Smooth muscle cell (in vitro differentiated cells): ENCODE results near the gene FAM83D. TPM values are rescaled to one million over a fixed set of nuclear protein-coding genes. Genes with fewer than 3 reads are reported as not detected.

Experiments
- DNase-seq: peaks from one replicate; lab custom pipeline; 2025; ENCODE audit not compliant: unreplicated experiment; lab: John Stamatoyannopoulos, UW
- H2AFZ ChIP-seq: fragments of 200-600 bp; sonication (generic); 2 replicates; pipeline ENCODE4 v1.6.0; 2016; ENCODE audit warnings: antibody characterized with exemption, low read depth, mild to moderate bottlenecking
- H3F3A ChIP-seq: fragments of 200-600 bp; sonication (generic); 2 replicates; pipeline ENCODE4 v1.6.0; 2017; ENCODE audit warnings: antibody characterized with exemption, low read depth
- H3K27ac ChIP-seq: fragments of 200-600 bp; sonication (generic); 2 replicates; pipeline ENCODE4 v1.5.1; 2016; ENCODE audit warnings: low read depth, mild to moderate bottlenecking
- H3K27me3 ChIP-seq: fragments of 200-600 bp; sonication (generic); 2 replicates; pipeline ENCODE4 v1.6.1; 2016; ENCODE audit warnings: low read depth, mild to moderate bottlenecking
- H3K36me3 ChIP-seq: fragments of 200-600 bp; sonication (generic); 2 replicates; pipeline ENCODE4 v1.5.1; 2016; ENCODE audit warnings: low read depth
- H3K4me1 ChIP-seq: fragments of 200-600 bp; sonication (generic); 2 replicates; pipeline ENCODE4 v1.5.1; 2016; ENCODE audit warnings: low read depth
- H3K4me2 ChIP-seq: fragments of 200-600 bp; sonication (generic); 2 replicates; pipeline ENCODE4 v1.6.0; 2016; ENCODE audit warnings: mild to moderate bottlenecking
- H3K4me3 ChIP-seq: fragments of 200-600 bp; sonication (generic); 2 replicates; pipeline ENCODE4 v1.5.1; 2016; ENCODE audit warnings: mild to moderate bottlenecking
- H3K79me2 ChIP-seq: fragments of 200-600 bp; sonication (generic); 2 replicates; pipeline ENCODE4 v1.6.0; 2016; ENCODE audit warnings: low read depth, mild to moderate bottlenecking
- H3K9ac ChIP-seq: fragments of 200-600 bp; sonication (generic); 2 replicates; pipeline ENCODE4 v1.6.0; 2016; ENCODE audit warnings: low read depth
- H3K9me3 ChIP-seq: fragments of 200-600 bp; sonication (generic); replicated peaks from 2 replicates; pipeline ENCODE4 v1.5.1; 2016; ENCODE audit warnings: low read depth
- H4K20me1 ChIP-seq: fragments of 200-600 bp; sonication (generic); 2 replicates; pipeline ENCODE4 v1.6.0; 2016; ENCODE audit warnings: low read depth
- WGBS: methylation state at CpG from one replicate; pipeline ENCODE4 v1.1.7; 2016; ENCODE audit warnings: low lambda C conversion rate; 5-methylcytosine and 5-hydroxymethylcytosine counted together
- polyA plus RNA-seq: library from polyadenylated mRNA; unstranded; fragments of >200 nt; fragmentation: Nextera tagmentation; extraction: Ambion mirVana; gene quantifications from 2 replicates; pipeline ENCODE4 v1.2.1, GENCODE V29; 2016
- total RNA-seq: library from RNA; depleted of rRNA; stranded (reverse); fragments of >200 nt; gene quantifications from 2 replicates; pipeline ENCODE4 v1.2.3, GENCODE V29; 2014
- TF ChIP-seq, protein P1 (sequence below): fragments of 200-600 bp; sonication (generic); IDR thresholded peaks from 2 replicates; pipeline ENCODE4 v1.5.1; 2017; ENCODE audit warnings: borderline replicate concordance, mild to moderate bottlenecking, antibody characterized with exemption; ENCODE audit not compliant: insufficient read depth, poor library complexity, severe bottlenecking

FAM83D gene
- total and polyA plus RNA-seq, 2 experiments from 2014 or later: 5.7 to 10.7 TPM

DNA sequence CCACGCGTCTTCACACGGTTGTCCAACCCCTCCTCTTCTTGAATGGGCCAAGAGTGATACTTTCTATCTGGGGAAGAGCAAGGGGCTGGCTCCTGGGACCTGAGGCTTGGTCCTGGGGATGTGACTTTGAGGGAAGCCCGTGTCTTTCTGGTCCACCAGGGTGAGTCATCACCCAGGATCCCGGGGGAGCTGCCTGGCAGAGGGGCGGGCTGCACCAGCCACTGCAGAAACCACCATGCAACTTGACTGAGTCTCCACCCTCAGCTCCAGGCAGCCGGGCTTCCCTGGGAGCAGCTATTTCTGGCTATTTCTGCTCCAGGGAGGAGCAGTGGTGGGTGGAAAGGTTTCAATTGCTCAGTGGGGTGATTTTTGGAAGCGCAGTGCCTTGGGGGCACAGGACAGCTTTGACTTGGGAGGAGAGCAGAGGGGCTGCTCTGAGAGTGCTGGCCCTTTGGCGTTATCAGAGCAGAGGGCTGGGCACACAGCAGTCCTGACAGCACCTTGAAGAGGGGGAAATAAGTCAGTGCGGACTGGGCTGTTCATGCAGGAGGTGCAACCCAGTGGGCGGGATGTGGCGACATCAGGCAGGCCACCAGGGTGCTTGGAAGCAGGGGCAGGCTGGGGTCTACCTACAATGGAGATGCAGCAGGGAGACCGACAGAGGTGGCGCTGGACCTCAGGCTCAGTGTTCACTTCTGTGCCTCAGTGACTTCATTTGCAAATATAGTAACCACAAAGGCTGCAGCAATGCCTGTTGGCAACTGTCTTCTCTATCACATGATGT, 45.1 kb upstream of the FAM83D start:
- 76% methylated on average over 14 of the region's 14 CpGs for WGBS

DNA sequence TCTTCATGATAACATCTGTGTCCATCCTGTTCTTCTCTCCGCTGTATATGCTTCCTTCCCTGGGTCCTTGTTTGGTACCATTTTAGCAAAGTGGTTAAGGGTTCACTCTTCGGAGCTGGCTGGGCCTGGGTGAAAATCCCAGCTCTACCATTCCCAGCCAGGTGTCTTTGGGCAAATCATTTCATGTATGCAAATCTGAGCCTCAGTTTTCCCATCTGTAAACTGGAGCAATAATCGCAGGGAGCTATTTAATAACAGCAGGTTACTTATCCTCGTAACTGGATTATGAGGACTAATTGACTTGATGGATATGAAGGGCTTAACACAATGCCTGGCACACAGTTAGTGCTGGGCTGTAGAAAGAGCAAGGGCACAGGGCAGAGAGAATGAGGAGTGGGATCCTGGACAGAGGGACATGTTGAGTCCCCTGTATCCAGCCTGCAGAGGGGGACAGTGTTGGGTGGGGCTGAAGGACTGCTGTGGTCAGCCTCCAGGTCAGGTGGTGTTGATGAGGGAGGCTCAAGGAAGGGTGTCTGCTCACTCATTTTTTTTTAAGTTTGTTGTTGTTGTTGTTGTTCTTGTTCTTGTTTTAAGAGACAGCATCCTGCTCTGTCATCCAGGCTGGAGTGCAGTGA, 44.3 kb upstream of the FAM83D start:
- TF ChIP-seq, protein P1, sequence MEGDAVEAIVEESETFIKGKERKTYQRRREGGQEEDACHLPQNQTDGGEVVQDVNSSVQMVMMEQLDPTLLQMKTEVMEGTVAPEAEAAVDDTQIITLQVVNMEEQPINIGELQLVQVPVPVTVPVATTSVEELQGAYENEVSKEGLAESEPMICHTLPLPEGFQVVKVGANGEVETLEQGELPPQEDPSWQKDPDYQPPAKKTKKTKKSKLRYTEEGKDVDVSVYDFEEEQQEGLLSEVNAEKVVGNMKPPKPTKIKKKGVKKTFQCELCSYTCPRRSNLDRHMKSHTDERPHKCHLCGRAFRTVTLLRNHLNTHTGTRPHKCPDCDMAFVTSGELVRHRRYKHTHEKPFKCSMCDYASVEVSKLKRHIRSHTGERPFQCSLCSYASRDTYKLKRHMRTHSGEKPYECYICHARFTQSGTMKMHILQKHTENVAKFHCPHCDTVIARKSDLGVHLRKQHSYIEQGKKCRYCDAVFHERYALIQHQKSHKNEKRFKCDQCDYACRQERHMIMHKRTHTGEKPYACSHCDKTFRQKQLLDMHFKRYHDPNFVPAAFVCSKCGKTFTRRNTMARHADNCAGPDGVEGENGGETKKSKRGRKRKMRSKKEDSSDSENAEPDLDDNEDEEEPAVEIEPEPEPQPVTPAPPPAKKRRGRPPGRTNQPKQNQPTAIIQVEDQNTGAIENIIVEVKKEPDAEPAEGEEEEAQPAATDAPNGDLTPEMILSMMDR: no peak
- DNase-seq: no peak
- H3K79me2 ChIP-seq: no peaks in the 10 kb centered on the region
- no peaks in the 10 kb centered on the region for H4K20me1 ChIP-seq
- peaks cover 13% of the 10 kb centered on the region for H3K27me3 ChIP-seq
- H3K9me3 ChIP-seq: no peaks in the 10 kb centered on the region
- H3K4me1 ChIP-seq: no peaks in the 10 kb centered on the region
- no peaks in the 10 kb centered on the region for H3K36me3 ChIP-seq
- no peak overlapping the region for H2AFZ ChIP-seq
- 96% methylated on average over 4 of the region's 4 CpGs for WGBS
- H3K4me3 ChIP-seq: no peak overlapping the region
- H3K27ac ChIP-seq: no peak overlapping the region
- no peak overlapping the region for H3K9ac ChIP-seq
- H3K4me2 ChIP-seq: no peak overlapping the region
- no peaks in the 10 kb centered on the region for H3F3A ChIP-seq

More for the DNA sequence above, 45.1 kb upstream of the FAM83D start:
- Histone ChIP-seq H4K20me1 (no peaks in the 10 kb centered on the region), H3K9ac (no peak overlapping the region), H3K36me3 (no peaks in the 10 kb centered on the region), H3F3A (no peaks in the 10 kb centered on the region), H3K27me3 (peaks cover 13% of the 10 kb centered on the region), H3K4me2 (no peak overlapping the region), H3K27ac (no peak overlapping the region), H3K4me3 (no peak overlapping the region), H3K79me2 (no peaks in the 10 kb centered on the region), H3K9me3 (no peaks in the 10 kb centered on the region), H2AFZ (no peak overlapping the region), H3K4me1 (no peaks in the 10 kb centered on the region)
- DNase-seq: no peak
- TF ChIP-seq, protein P1: no peak

DNA sequence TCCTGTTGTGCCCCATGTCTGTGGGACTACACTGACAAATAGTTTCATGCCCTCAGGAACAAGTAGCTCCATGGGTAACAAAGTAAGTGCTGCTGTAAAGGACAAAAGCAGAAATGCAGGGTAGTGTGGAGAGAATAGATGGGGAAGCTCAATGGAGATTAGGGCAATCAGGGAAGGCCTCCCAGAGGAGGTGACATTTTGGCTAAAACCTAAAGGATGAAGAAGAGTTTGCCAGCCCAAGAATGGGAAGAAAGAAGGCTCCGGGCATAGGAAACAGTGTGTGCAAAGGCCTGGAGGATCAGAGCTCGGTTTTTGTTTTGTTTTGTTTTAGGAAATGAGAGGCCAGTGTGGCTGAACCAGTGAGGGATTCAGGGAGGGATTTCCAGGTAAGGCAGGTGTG, 43.6 kb upstream of the FAM83D start:
- Histone ChIP-seq H4K20me1 (no peaks in the 10 kb centered on the region), H3K27me3 (peaks cover 13% of the 10 kb centered on the region), H3K4me1 (no peaks in the 10 kb centered on the region), H2AFZ (no peak overlapping the region), H3K27ac (no peak overlapping the region), H3K79me2 (no peaks in the 10 kb centered on the region), H3K36me3 (no peaks in the 10 kb centered on the region), H3F3A (no peaks in the 10 kb centered on the region), H3K9me3 (no peaks in the 10 kb centered on the region), H3K4me3 (no peak overlapping the region), H3K4me2 (no peak overlapping the region), H3K9ac (no peak overlapping the region)
- TF ChIP-seq, protein P1: no peak
- WGBS: 85% methylated on average over 2 of the region's 2 CpGs
- no peak for DNase-seq
